Psoas muscle (tissue), 8 donors: ENCODE results near the gene C3orf49. TPM values are rescaled to one million over a fixed set of nuclear protein-coding genes. Genes with fewer than 3 reads are reported as not detected.

Source experiments
- ATAC-seq, 4 donors: fragments of 200-7000 bp; cut with Tn5 transposase; one replicate each; pipeline ENCODE4 v1.9.1; 2020; ENCODE audit warnings: moderate library complexity in 3 of 4, mild to moderate bottlenecking in 2 of 4
- DNase-seq, 2 donors: peaks; one replicate each; pipeline ENCODE4 v3.0.0-alpha.2; 2020
- H3K27ac ChIP-seq: fragments of 200-600 bp; one replicate; pipeline ENCODE4 v1.8.0; 2022
- H3K27me3 ChIP-seq, 3 donors: fragments of 200-600 bp in 1 of 3; one replicate each; pipeline versions ENCODE4 v1.6.1 to v1.8.0; 2013 to 2022; ENCODE audit warnings: low read length in 2 of 3, mild to moderate bottlenecking in 2 of 3, moderate library complexity in 1 of 3; ENCODE audit not compliant: insufficient read depth in 3 of 3
- H3K36me3 ChIP-seq, 2 donors: fragments of 200-600 bp in 1 of 2; one replicate each; pipeline versions ENCODE4 v1.6.1 to v1.8.0; 2013 to 2022; ENCODE audit warnings: low read depth in 1 of 2, mild to moderate bottlenecking in 1 of 2, moderate library complexity in 1 of 2; ENCODE audit not compliant: insufficient read depth in 1 of 2
- H3K4me1 ChIP-seq: fragments of 200-600 bp; one replicate; pipeline ENCODE4 v1.8.0; 2022
- H3K4me3 ChIP-seq: fragments of 200-600 bp; one replicate; pipeline ENCODE4 v1.8.0; 2022; ENCODE audit warnings: mild to moderate bottlenecking
- H3K9me3 ChIP-seq: fragments of 200-600 bp; one replicate; pipeline ENCODE4 v1.8.0; 2022
- WGBS, 3 donors: extraction: QIAGEN DNeasy Blood & Tissue Kit; methylation state at CpG; one replicate each; pipeline versions ENCODE4 v1.1.6 to v1.1.7; 2013; 5-methylcytosine and 5-hydroxymethylcytosine counted together
- intact Hi-C, 2 donors: fragments of 100-400 bp; cut with DNase I; formaldehyde crosslinking; loops; one replicate each; pipeline versions ENCODE4 v1.11.0 to v1.14.2; 2022
- polyA plus RNA-seq, 3 donors: library from polyadenylated mRNA; stranded (reverse); fragments of 200-250 nt; gene quantifications; one replicate each; pipeline ENCODE4 v1.2.3, GENCODE V29; 2013
- total RNA-seq, 4 donors: library from RNA; stranded (reverse); fragmentation: NEBNext Ultra II Directional in 2 of 4; extraction: Animal tissue kit (Norgen Biotek cat#: 25700) in 2 of 4; gene quantifications; one replicate each; pipeline versions ENCODE4 v1.2.1 to v1.2.4, GENCODE V29; 2021 to 2023
- TF ChIP-seq, protein P1 (sequence below): fragments of 200-600 bp; IDR thresholded peaks from one replicate; pipeline ENCODE4 v1.8.0; 2022; ENCODE audit warnings: antibody characterized with exemption
- donor health status: healthy with polysubstance abuse.
- donor health status: DM: no; HTN: no; CAD: no; lungs with moderate emphysema.
- donor health status: Bipolar disorder and iron deficiency.
- donor health status: healthy.
- donor health status: DM: yes; HTN: yes; CAD: no.
- donor health status: DM: no; HTN: no; CAD: no.
- donor health status: DM: no; HTN: no; CAD: no.
- donor health status: DM: yes; HTN: yes; CAD: no.

Gene C3orf49
- total and polyA plus RNA-seq, 7 donors: 0.08 TPM; not detected in 6

DNA sequence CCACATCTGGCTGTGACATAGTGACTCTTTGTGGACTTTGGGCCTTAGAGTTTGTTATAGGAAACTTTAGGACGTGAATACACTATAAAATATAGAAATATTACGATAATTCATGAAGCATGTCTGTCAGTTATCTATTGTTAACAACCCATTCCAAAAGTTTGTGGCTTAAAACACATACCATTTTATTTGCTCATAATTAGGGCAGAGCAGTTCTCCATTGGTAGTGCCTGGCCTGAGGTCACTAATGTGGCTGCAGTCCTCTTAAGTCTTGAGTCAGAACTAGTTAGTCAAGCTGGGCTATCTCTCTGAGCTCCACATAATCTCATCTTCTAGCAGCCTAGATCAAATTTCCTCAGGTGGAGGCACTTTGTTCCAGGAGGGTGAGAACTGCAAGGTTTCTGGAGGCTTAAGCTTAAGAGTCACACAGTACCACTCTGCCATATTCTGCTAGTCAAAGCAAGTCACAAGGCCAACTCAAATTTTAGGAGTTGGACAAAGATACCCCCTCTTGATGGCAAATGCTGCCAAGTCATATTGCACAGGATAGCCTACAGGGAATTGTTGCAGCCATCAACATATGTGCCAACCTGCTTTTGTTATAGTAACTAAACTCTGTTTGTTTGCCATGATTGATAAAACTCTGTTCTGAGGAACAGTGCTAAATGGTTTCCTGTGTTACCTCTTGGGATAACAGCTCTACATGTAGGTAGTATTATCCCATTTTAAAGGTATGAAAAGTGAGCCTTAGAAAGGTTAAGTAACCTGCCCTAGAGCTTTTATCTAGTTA, 53.2 kb downstream of the C3orf49 start:
- H3K4me1 ChIP-seq: peaks cover 49% of the 10 kb centered on the region
- H3K4me3 ChIP-seq: no peak overlapping the region
- no peaks in the 10 kb centered on the region for H3K36me3 ChIP-seq
- H3K9me3 ChIP-seq: no peaks in the 10 kb centered on the region
- 95 to 99% (median 96%) methylated on average over 2 of the region's 2 CpGs for WGBS, 3 donors
- H3K27ac ChIP-seq: no peak overlapping the region
- intact Hi-C loops: no loop called here
- DNase-seq (no peak), ATAC-seq (peak in 3 of 4 donors; percentile 54 to 70 (median 63))
- H3K27me3 ChIP-seq: no peaks in the 10 kb centered on the region
- TF ChIP-seq, protein P1, sequence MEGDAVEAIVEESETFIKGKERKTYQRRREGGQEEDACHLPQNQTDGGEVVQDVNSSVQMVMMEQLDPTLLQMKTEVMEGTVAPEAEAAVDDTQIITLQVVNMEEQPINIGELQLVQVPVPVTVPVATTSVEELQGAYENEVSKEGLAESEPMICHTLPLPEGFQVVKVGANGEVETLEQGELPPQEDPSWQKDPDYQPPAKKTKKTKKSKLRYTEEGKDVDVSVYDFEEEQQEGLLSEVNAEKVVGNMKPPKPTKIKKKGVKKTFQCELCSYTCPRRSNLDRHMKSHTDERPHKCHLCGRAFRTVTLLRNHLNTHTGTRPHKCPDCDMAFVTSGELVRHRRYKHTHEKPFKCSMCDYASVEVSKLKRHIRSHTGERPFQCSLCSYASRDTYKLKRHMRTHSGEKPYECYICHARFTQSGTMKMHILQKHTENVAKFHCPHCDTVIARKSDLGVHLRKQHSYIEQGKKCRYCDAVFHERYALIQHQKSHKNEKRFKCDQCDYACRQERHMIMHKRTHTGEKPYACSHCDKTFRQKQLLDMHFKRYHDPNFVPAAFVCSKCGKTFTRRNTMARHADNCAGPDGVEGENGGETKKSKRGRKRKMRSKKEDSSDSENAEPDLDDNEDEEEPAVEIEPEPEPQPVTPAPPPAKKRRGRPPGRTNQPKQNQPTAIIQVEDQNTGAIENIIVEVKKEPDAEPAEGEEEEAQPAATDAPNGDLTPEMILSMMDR: no peak

DNA sequence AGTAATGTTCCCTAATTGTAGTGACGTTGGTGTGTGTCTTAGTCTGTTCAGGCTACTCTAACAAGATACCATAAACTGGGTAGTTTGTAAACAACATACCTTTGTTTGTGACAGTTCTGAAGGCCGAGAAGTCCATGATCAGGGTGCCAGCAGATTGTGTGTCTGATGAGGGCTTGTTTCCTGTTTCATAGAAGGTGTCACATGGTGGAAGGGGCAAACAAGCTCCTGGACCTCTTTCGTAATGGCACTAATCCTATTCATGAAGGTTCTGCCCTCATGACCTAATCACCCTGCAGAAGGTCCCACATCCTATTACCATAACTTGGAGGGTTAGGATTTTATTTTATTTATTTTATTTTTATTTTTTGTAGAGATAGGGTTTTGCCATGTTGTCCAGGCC, 55.7 kb downstream of the C3orf49 start:
- Histone ChIP-seq H3K36me3 (no peaks in the 10 kb centered on the region), H3K4me3 (no peak overlapping the region), H3K4me1 (peaks cover 63% of the 10 kb centered on the region), H3K27me3 (no peaks in the 10 kb centered on the region), H3K27ac (no peak overlapping the region), H3K9me3 (no peaks in the 10 kb centered on the region)
- intact Hi-C loops: no loop called here
- 46 to 78% (median 52%) methylated on average over 3 of the region's 3 CpGs for WGBS, 3 donors
- no peak for ATAC-seq
- TF ChIP-seq, protein P1: no peak
- DNase-seq: no peak

DNA sequence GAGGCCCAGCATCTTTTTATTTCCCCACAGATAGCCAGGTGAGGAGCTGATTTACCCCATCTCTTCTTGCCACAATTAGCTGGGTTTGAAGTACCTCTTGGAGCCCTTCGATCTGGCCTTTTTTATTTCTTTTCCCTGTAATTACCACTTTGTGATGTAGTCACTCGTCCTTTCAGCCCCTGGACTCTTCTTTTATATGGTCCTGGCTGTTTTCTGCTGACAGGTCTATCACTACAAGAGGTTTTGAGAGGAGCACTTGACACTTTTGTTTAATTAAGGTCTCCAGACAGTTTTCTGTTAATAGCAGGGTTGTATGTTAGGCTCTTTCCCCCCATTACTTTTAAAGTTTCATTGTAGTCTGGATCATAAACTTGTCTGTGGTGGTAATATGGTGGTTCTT, 56.4 kb downstream of the C3orf49 start:
- WGBS, 3 donors: 84 to 89% (median 87%) methylated on average over 2 of the region's 2 CpGs
- Histone ChIP-seq H3K4me3 (no peak overlapping the region), H3K36me3 (no peaks in the 10 kb centered on the region), H3K4me1 (peaks cover 57% of the 10 kb centered on the region), H3K27me3 (no peaks in the 10 kb centered on the region), H3K9me3 (no peaks in the 10 kb centered on the region), H3K27ac (no peak overlapping the region)
- intact Hi-C loops: no loop called here
- DNase-seq: no peak
- TF ChIP-seq, protein P1: no peak
- ATAC-seq: no peak

DNA sequence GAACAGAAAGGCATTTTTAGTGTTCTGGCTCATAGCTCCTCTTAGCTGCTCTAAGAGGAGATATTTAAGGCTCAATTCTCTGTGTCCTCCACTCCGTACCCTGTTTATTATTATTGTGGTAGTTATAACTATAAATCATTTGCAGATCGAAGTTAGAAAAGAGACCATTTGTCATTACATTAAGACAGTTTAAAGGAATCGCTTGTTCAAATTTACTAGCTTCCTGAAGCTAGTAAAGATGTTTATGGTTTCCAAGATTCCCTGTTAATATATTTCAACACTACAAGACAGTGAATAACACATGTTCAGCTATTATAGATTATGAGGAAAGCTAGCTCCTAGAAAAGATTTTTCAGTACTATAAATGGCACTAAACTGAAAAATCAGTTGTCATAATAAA, 57.2 kb downstream of the C3orf49 start:
- no peaks in the 10 kb centered on the region for H3K27me3 ChIP-seq
- ATAC-seq (no peak), DNase-seq (no peak)
- H3K4me1 ChIP-seq: peaks cover 49% of the 10 kb centered on the region
- no peak overlapping the region for H3K4me3 ChIP-seq
- intact Hi-C loops: no loop called here
- H3K36me3 ChIP-seq: no peaks in the 10 kb centered on the region
- TF ChIP-seq, protein P1: no peak
- WGBS, 3 donors: 60 to 74% (median 63%) methylated on average over 3 of the region's 3 CpGs
- H3K27ac ChIP-seq: no peak overlapping the region
- no peaks in the 10 kb centered on the region for H3K9me3 ChIP-seq
